Keratinocyte (primary cell): ENCODE data around the gene RER1. TPM values are rescaled to one million over a fixed set of nuclear protein-coding genes. Genes with fewer than 3 reads are reported as not detected.

Experiments used
- DNase-seq: peaks from one replicate; pipeline ENCODE4 v3.0.0-alpha.2; 2011; ENCODE audit warnings: low read depth, missing footprints, low spot score
- FAIRE-seq: peaks from 2 replicates; lab custom pipeline; 2011; peaks lifted over from hg19 to GRCh38; lab: Jason Lieb, UNC
- H2AFZ ChIP-seq: 2 replicates; pipeline ENCODE4 v1.6.0; 2012; ENCODE audit warnings: low read length, control low read depth, inconsistent platforms; ENCODE audit not compliant: control insufficient read depth
- H3K27ac ChIP-seq: 2 replicates; pipeline ENCODE4 v1.5.1; 2011; ENCODE audit warnings: low read length; ENCODE audit not compliant: control insufficient read depth, insufficient read depth
- H3K27me3 ChIP-seq: 3 replicates; pipeline ENCODE4 v1.6.0; 2011; ENCODE audit warnings: low read length; ENCODE audit not compliant: control insufficient read depth, insufficient read depth; ENCODE audit errors: extremely low read depth
- H3K36me3 ChIP-seq, 2 experiments: 2 replicates in 1 of 2; 3 replicates in 1 of 2; pipeline ENCODE4 v1.5.1; 2011; ENCODE audit warnings: low read length in 2 of 2, mild to moderate bottlenecking in 1 of 2; ENCODE audit not compliant: control insufficient read depth in 2 of 2, insufficient read depth in 2 of 2; ENCODE audit errors: extremely low read depth in 1 of 2
- H3K4me1 ChIP-seq: 3 replicates; pipeline ENCODE4 v1.5.1; 2011; ENCODE audit warnings: low read length; ENCODE audit not compliant: control insufficient read depth, insufficient read depth; ENCODE audit errors: extremely low read depth
- H3K4me2 ChIP-seq: 3 replicates; pipeline ENCODE4 v1.6.0; 2011; ENCODE audit warnings: low read depth, low read length; ENCODE audit not compliant: control insufficient read depth, insufficient read depth; ENCODE audit errors: extremely low read depth
- H3K4me3 ChIP-seq, 3 experiments: fragments of 200-600 bp in 1 of 3; sonication (generic) in 1 of 3; 2 replicates in 2 of 3; 3 replicates in 1 of 3; pipeline ENCODE4 v1.5.1; 2011 to 2016; ENCODE audit warnings: low read length in 3 of 3, mild to moderate bottlenecking in 3 of 3, control low read depth in 2 of 3, inconsistent platforms in 1 of 3, low read depth in 1 of 3, mixed read lengths in 1 of 3, mixed run types in 1 of 3, moderate library complexity in 1 of 3; ENCODE audit not compliant: control insufficient read depth in 2 of 3, insufficient read depth in 2 of 3; ENCODE audit errors: extremely low read depth in 1 of 3
- H3K79me2 ChIP-seq: 2 replicates; pipeline ENCODE4 v1.6.0; 2012; ENCODE audit warnings: low read length; ENCODE audit not compliant: control insufficient read depth, insufficient read depth
- H3K9ac ChIP-seq: 3 replicates; pipeline ENCODE4 v1.6.0; 2011; ENCODE audit warnings: low read length; ENCODE audit not compliant: control insufficient read depth, insufficient read depth; ENCODE audit errors: extremely low read depth
- H3K9me1 ChIP-seq: 3 replicates; pipeline ENCODE4 v1.6.0; 2011; ENCODE audit warnings: low read length; ENCODE audit not compliant: control insufficient read depth, insufficient read depth; ENCODE audit errors: extremely low read depth
- H3K9me3 ChIP-seq: 2 replicates; pipeline ENCODE4 v1.5.1; 2012; ENCODE audit warnings: low read depth, low read length; ENCODE audit not compliant: control insufficient read depth
- H4K20me1 ChIP-seq: 3 replicates; pipeline ENCODE4 v1.6.0; 2011; ENCODE audit warnings: low read length; ENCODE audit not compliant: control insufficient read depth, insufficient read depth; ENCODE audit errors: extremely low read depth
- CTCF ChIP-seq, 3 experiments: IDR thresholded peaks in 1 of 3; conservative IDR thresholded peaks in 1 of 3; optimal IDR thresholded peaks in 1 of 3; 2 replicates in 2 of 3; 3 replicates in 1 of 3; pipeline versions ENCODE3 to v1.5.1; 2011; ENCODE audit warnings: low read length in 3 of 3, mild to moderate bottlenecking in 3 of 3, moderate library complexity in 2 of 3, control low read depth in 1 of 3, inconsistent platforms in 1 of 3; ENCODE audit not compliant: insufficient read depth in 2 of 3; ENCODE audit errors: extremely low read depth in 1 of 3
- EZH2 ChIP-seq: IDR thresholded peaks from one replicate; pipeline ENCODE4 v1.6.1; 2012; ENCODE audit warnings: inconsistent platforms, mild to moderate bottlenecking, low read length, moderate library complexity
- dilution Hi-C: fragments of 300-500 bp; cut with MboI; formaldehyde crosslinking; loops from one replicate; pipeline ENCODE4 v1.7.0; 2020; ENCODE audit warnings: low sequenced_read_pairs; ENCODE audit not compliant: extremely low pct_ligation_motif_present
- polyA plus RNA-seq, 5 experiments: library from polyadenylated mRNA; depleted of rRNA in 3 of 5; stranded (reverse) in 3 of 5; stranded (forward) in 1 of 5; unstranded in 1 of 5; fragments of >200 nt; gene quantifications; 1 replicate in 1 of 5; 2 replicates in 3 of 5; 3 replicates in 1 of 5; pipeline versions ENCODE4 v1.2.1 to v1.2.3, GENCODE V29; 2011 to 2012; ENCODE audit warnings: missing spikeins in 2 of 5, low read depth in 1 of 5, low replicate concordance in 1 of 5

RER1 gene
- polyA plus RNA-seq, 1 donor (not counting 4 experiments of a cell fraction or from before 2014, with no cell fraction given), result 297 TPM

- no peak overlapping the region for H2AFZ ChIP-seq
- FAIRE-seq, result no peak
These were observed 55.2 kb downstream of the RER1 start for GRCh38 chr1:2446861-2447260.

GRCh38 chr1:2447276-2448097, 55.8 kb downstream of the RER1 start:
- H3K9ac ChIP-seq, result no peak overlapping the region
- dilution Hi-C loops, result no loop called here
- no peak overlapping the region for H3K4me2 ChIP-seq
- H3K4me1 ChIP-seq, result peaks cover 32% of the 10 kb centered on the region
- H3K79me2 ChIP-seq, result peaks cover 81% of the 10 kb centered on the region
- FAIRE-seq, result no peak
- H2AFZ ChIP-seq, result no peak overlapping the region
- DNase-seq, result no peak
- peaks cover 1% of the 10 kb centered on the region for H3K9me1 ChIP-seq
- H3K4me3 ChIP-seq, result no peak overlapping the region
- H3K9me3 ChIP-seq, result no peaks in the 10 kb centered on the region
- peaks cover 28% of the 10 kb centered on the region for H4K20me1 ChIP-seq
- H3K36me3 ChIP-seq, result peaks cover 0 to 16% of the 10 kb centered on the region in 2 experiments
- TF ChIP-seq EZH2, result no peak
- no peak for TF ChIP-seq CTCF (optimal IDR thresholded peaks at IDR 0.05 in 1 of 3, IDR thresholded peaks at IDR 0.05 in 1 of 3, conservative IDR thresholded peaks at IDR 0.05 in 1 of 3; ENCODE audit: extremely low read depth in 1 of 3, insufficient read depth in 2 of 3, low read length in 3 of 3)
- H3K27ac ChIP-seq, result no peak overlapping the region
- no peaks in the 10 kb centered on the region for H3K27me3 ChIP-seq

More at GRCh38 chr1:2446861-2447260, 55.2 kb downstream of the RER1 start:
- Histone ChIP-seq H3K79me2 (peaks cover 84% of the 10 kb centered on the region), H3K27ac (no peak overlapping the region), H3K4me2 (no peak overlapping the region), H3K9me1 (no peaks in the 10 kb centered on the region), H3K27me3 (no peaks in the 10 kb centered on the region), H4K20me1 (peaks cover 34% of the 10 kb centered on the region), H3K36me3 (peaks cover 0 to 21% of the 10 kb centered on the region in 2 experiments), H3K9ac (no peak overlapping the region), H3K4me1 (peaks cover 28% of the 10 kb centered on the region), H3K9me3 (no peaks in the 10 kb centered on the region), H3K4me3 (no peak overlapping the region)
- DNase-seq, result no peak
- dilution Hi-C loops, result no loop called here
- TF ChIP-seq EZH2, result no peak
- TF ChIP-seq CTCF (optimal IDR thresholded peaks at IDR 0.05 in 1 of 3, IDR thresholded peaks at IDR 0.05 in 1 of 3, conservative IDR thresholded peaks at IDR 0.05 in 1 of 3; ENCODE audit: extremely low read depth in 1 of 3, insufficient read depth in 2 of 3, low read length in 3 of 3), result no peak
